ENCODE data around the gene BMAL1.

BMAL1 gene

GRCh38 chr11:13343067-13343466 is 65.5 kb downstream of the BMAL1 start:
- Histone ChIP-seq H3K4me3 (no peak overlapping the region), H3K4me1 (peaks cover 24 to 94% (median 70%) of the 10 kb centered on the region in 10 experiments), H4K20me1 (peaks cover 79 to 100% (median 96%) of the 10 kb centered on the region in 11 experiments), H3K27me3 (no peaks in the 10 kb centered on the region), H3K36me3 (peaks cover 0 to 45% (median 18%) of the 10 kb centered on the region in 11 experiments; a peak in 11 of 22 replicates), H3K9me3 (replicated peaks in 1 of 11) (no peaks in the 10 kb centered on the region), H3K9ac (no peak overlapping the region), H3K27ac (no peak overlapping the region), H3K4me2 (peak overlapping the region in 5 of 11 experiments; percentile 0 to 55 (median 4); a peak in 4 of 22 replicates)
- TF ChIP-seq Cebpa-rat (IDR thresholded peaks at IDR 0.05): no peak

- no peak overlapping the region for H3K9ac ChIP-seq
- no peaks in the 10 kb centered on the region for H3K9me3 ChIP-seq (replicated peaks in 1 of 11)
- no peak for TF ChIP-seq Cebpa-rat (IDR thresholded peaks at IDR 0.05)
- peaks cover 0 to 49% (median 18%) of the 10 kb centered on the region in 11 experiments; a peak in 12 of 22 replicates for H3K36me3 ChIP-seq
- H4K20me1 ChIP-seq: peaks cover 75 to 100% (median 97%) of the 10 kb centered on the region in 11 experiments
- H3K27ac ChIP-seq: no peak overlapping the region
- H3K4me3 ChIP-seq: no peak overlapping the region
- 0 out of 22 replicates have a peak overlapping the region, but pooled peaks of 1 of the 11 experiments have one; percentile 8 for H3K4me2 ChIP-seq
- H3K27me3 ChIP-seq: no peaks in the 10 kb centered on the region
- H3K4me1 ChIP-seq: peaks cover 24 to 94% (median 70%) of the 10 kb centered on the region in 10 experiments
Observed at GRCh38 chr11:13343931-13344717, 66.5 kb downstream of the BMAL1 start.

GRCh38 chr11:13344818-13345217 is 67.2 kb downstream of the BMAL1 start:
- Histone ChIP-seq H3K36me3 (peaks cover 1 to 55% (median 20%) of the 10 kb centered on the region in 11 experiments; a peak in 17 of 22 replicates), H3K4me3 (no peak overlapping the region), H3K27ac (no peak overlapping the region), H3K9me3 (replicated peaks in 1 of 11) (no peaks in the 10 kb centered on the region), H3K4me1 (peaks cover 27 to 92% (median 70%) of the 10 kb centered on the region in 10 experiments), H4K20me1 (peaks cover 68 to 100% (median 92%) of the 10 kb centered on the region in 11 experiments), H3K9ac (no peak overlapping the region), H3K4me2 (0 out of 22 replicates have a peak overlapping the region, but pooled peaks of 1 of the 11 experiments have one; percentile 8), H3K27me3 (no peaks in the 10 kb centered on the region)
- no peak for TF ChIP-seq Cebpa-rat (IDR thresholded peaks at IDR 0.05)

GRCh38 chr11:13346470-13346869 is 68.9 kb downstream of the BMAL1 start:
- Histone ChIP-seq H3K9me3 (replicated peaks in 1 of 11) (no peaks in the 10 kb centered on the region), H3K4me2 (peak overlapping the region in 3 of 11 experiments; percentile 7 to 91 (median 81); a peak in 3 of 22 replicates), H3K4me1 (peaks cover 27 to 76% (median 57%) of the 10 kb centered on the region in 10 experiments), H3K27ac (peak overlapping the region in 2 of 11 experiments; percentile 23 to 32; a peak in 2 of 22 replicates), H4K20me1 (peaks cover 57 to 100% (median 76%) of the 10 kb centered on the region in 11 experiments), H3K4me3 (no peak overlapping the region), H3K27me3 (no peaks in the 10 kb centered on the region), H3K9ac (no peak overlapping the region), H3K36me3 (peaks cover 12 to 57% (median 32%) of the 10 kb centered on the region in 11 experiments; a peak in 21 of 22 replicates)
- 0 out of 22 replicates have a peak, but pooled peaks of 1 of the 11 experiments have one; percentile 17 for TF ChIP-seq Cebpa-rat (IDR thresholded peaks at IDR 0.05)

- TF ChIP-seq Cebpa-rat (IDR thresholded peaks at IDR 0.05): no peak
- Histone ChIP-seq H3K4me2 (peak overlapping the region; percentile 73 to 92 (median 83)), H3K27ac (peak overlapping the region in 5 of 11 experiments; percentile 20 to 41 (median 30); a peak in 6 of 22 replicates), H4K20me1 (peaks cover 43 to 100% (median 64%) of the 10 kb centered on the region in 11 experiments), H3K4me3 (peak overlapping the region in 2 of 10 experiments; percentile 16 to 31; a peak in 2 of 20 replicates), H3K36me3 (peaks cover 27 to 62% (median 40%) of the 10 kb centered on the region in 11 experiments; a peak in 21 of 22 replicates), H3K4me1 (peaks cover 27 to 61% (median 50%) of the 10 kb centered on the region in 10 experiments), H3K9me3 (replicated peaks in 1 of 11) (no peaks in the 10 kb centered on the region), H3K27me3 (no peaks in the 10 kb centered on the region), H3K9ac (peak overlapping the region in 8 of 11 experiments; percentile 5 to 62 (median 40); a peak in 13 of 22 replicates)
Observed at GRCh38 chr11:13347901-13348300, 70.3 kb downstream of the BMAL1 start.

GRCh38 chr11:13348305-13348704 is 70.7 kb downstream of the BMAL1 start:
- peak overlapping the region in 8 of 11 experiments; percentile 5 to 62 (median 40); a peak in 12 of 22 replicates for H3K9ac ChIP-seq
- peak overlapping the region in 2 of 10 experiments; percentile 16 to 31; a peak in 2 of 20 replicates for H3K4me3 ChIP-seq
- TF ChIP-seq Cebpa-rat (IDR thresholded peaks at IDR 0.05): no peak
- no peaks in the 10 kb centered on the region for H3K9me3 ChIP-seq (replicated peaks in 1 of 11)
- peak overlapping the region; percentile 73 to 92 (median 83) for H3K4me2 ChIP-seq
- H3K27me3 ChIP-seq: no peaks in the 10 kb centered on the region
- H3K27ac ChIP-seq: peak overlapping the region in 5 of 11 experiments; percentile 24 to 48 (median 32); a peak in 9 of 22 replicates
- H3K36me3 ChIP-seq: peaks cover 31 to 67% (median 44%) of the 10 kb centered on the region in 11 experiments; a peak in 21 of 22 replicates
- H4K20me1 ChIP-seq: peaks cover 39 to 100% (median 64%) of the 10 kb centered on the region in 11 experiments
- H3K4me1 ChIP-seq: peaks cover 27 to 57% (median 46%) of the 10 kb centered on the region in 10 experiments

- Histone ChIP-seq H3K9ac (peak overlapping the region in 1 of 11 experiments; percentile 53; a peak in 1 of 22 replicates), H3K4me2 (peak overlapping the region; percentile 73 to 92 (median 83)), H4K20me1 (peaks cover 32 to 98% (median 56%) of the 10 kb centered on the region in 11 experiments; a peak in 21 of 22 replicates), H3K4me1 (peaks cover 27 to 51% (median 42%) of the 10 kb centered on the region in 10 experiments), H3K27me3 (no peaks in the 10 kb centered on the region), H3K4me3 (no peak overlapping the region), H3K9me3 (replicated peaks in 1 of 11) (no peaks in the 10 kb centered on the region), H3K36me3 (peaks cover 36 to 73% (median 49%) of the 10 kb centered on the region in 11 experiments; a peak in 21 of 22 replicates), H3K27ac (peak overlapping the region in 3 of 11 experiments; percentile 30 to 48 (median 37); a peak in 6 of 22 replicates)
- TF ChIP-seq Cebpa-rat (IDR thresholded peaks at IDR 0.05): no peak
Observed at GRCh38 chr11:13349046-13349445, 71.5 kb downstream of the BMAL1 start.

GRCh38 chr11:13349581-13349980 is 72.0 kb downstream of the BMAL1 start:
- Histone ChIP-seq H3K27ac (0 out of 22 replicates have a peak overlapping the region, but pooled peaks of 2 of the 11 experiments have one; percentile 37 to 48), H3K9me3 (replicated peaks in 1 of 11) (no peaks in the 10 kb centered on the region), H3K36me3 (peaks cover 41 to 74% (median 53%) of the 10 kb centered on the region in 11 experiments), H3K27me3 (no peaks in the 10 kb centered on the region), H3K4me2 (peak overlapping the region in 7 of 11 experiments; percentile 73 to 92 (median 83); a peak in 7 of 22 replicates), H3K4me3 (no peak overlapping the region), H3K4me1 (peaks cover 27 to 50% (median 42%) of the 10 kb centered on the region in 10 experiments), H4K20me1 (peaks cover 27 to 98% (median 51%) of the 10 kb centered on the region in 11 experiments; a peak in 21 of 22 replicates), H3K9ac (no peak overlapping the region)
- TF ChIP-seq Cebpa-rat (IDR thresholded peaks at IDR 0.05): no peak

All from BLaER1 treated with 17β-estradiol and CSF1 and Interleukin-3, amounts not matched to agents 10 nM and 100 nM (cell line).